ENCODE results near the gene JUND.
"Not testable (repeated sequence)": the region's sequence is repeated elsewhere in the genome, so short reads cannot be mapped to it uniquely, and the experiment has no call there.

Gene JUND

DNA sequence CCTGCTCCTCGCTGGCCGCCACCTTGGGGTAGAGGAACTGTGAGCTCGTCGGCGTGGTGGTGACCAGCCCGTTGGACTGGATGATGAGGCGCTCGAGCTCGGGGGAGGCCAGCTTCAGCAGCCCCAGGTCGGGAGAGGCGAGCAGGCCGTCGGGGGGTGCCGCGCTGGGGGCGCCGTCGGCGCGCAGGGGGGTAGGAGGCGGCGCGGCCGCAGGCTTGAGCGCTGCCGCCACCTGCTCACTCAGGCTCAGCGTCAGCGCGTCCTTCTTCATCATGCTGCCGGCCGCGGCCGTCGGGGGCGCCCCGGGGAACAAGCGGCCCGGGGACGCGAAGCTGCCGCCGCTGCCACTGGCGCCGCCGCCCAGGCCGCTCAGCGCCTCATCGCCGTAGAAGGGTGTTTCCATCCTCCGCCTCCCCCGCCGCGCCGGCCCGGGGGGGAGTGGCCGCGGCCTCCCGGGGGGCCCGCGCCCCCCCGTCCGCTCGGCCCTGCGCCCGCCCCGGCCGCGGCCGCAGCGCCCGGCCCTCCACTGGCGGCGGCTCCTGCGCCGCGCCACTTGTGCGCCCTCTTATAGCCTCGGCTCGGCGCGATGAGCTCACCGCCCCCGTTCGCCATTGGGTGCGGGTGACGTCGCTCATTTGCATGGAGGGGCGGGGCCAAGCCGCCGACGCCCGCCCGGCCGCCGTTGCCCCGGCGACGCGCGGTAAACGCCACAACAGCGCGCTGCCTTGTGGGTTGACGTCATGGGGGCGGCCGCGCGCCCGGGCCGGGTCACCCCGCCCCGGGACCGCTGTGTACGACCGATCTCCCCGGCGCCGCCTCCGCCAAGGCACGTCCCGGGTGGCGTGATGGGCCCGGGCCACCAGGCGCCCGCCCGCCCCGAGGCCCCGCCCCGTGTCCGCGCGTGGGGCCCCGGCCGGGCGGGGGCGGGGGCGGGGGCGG, at the start of gene JUND:
Gene JUND, minus strand, starts transcription at position 541 of the 939 bp plus-strand sequence. Its CDS starts 138 bp downstream, at position 403.
- peak within 1 kb of the TSS; percentile 91 for H3K4me3 Mint-ChIP-seq
- H3K27me3 Mint-ChIP-seq = no peaks in the 10 kb centered on the region
- peaks cover 57% of the 10 kb centered on the region for H3K4me1 Mint-ChIP-seq (ENCODE audit: low read depth)
- H3K9me3 Mint-ChIP-seq = no peaks in the 10 kb centered on the region
- peak within 1 kb of the TSS; percentile 99 for H3K27ac Mint-ChIP-seq
- intact Hi-C loops (cut with micrococcal nuclease) = loop anchor here (1.0 to 5.0 kb wide), 2 partner anchors 10 to 136 kb away; partner anchors contain the start of gene SSBP4
- H3K36me3 Mint-ChIP-seq (ENCODE audit: low read depth) = peaks cover 49% of the 10 kb centered on the region

DNA sequence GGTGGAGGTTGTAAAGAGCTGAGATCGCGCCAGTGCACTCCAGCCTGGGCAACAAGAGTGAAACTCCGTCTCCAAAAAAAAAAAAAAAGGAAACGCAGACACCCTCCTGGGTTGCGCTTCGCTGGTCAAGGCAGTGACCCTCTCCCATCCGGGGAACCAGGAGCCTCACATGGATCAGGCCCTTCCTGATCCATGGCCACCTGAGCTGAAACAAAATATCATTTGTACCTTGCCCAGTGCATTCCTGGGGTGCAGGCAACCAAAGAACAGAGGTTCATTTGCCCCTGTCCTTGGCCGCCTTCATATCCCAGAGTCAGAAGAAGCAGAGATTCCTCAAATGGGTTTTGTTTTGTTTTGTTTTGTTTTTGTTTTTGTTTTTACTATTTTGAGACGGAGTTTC, 49.4 kb upstream of the JUND start:
- no peaks in the 10 kb centered on the region for H3K36me3 Mint-ChIP-seq (ENCODE audit: low read depth)
- intact Hi-C loops (cut with micrococcal nuclease) = no loop called here
- H3K27ac Mint-ChIP-seq = no peak overlapping the region
- H3K4me3 Mint-ChIP-seq = no peak overlapping the region
- no peaks in the 10 kb centered on the region for H3K9me3 Mint-ChIP-seq
- peaks cover 14% of the 10 kb centered on the region for H3K4me1 Mint-ChIP-seq (ENCODE audit: low read depth)
- no peaks in the 10 kb centered on the region for H3K27me3 Mint-ChIP-seq

DNA sequence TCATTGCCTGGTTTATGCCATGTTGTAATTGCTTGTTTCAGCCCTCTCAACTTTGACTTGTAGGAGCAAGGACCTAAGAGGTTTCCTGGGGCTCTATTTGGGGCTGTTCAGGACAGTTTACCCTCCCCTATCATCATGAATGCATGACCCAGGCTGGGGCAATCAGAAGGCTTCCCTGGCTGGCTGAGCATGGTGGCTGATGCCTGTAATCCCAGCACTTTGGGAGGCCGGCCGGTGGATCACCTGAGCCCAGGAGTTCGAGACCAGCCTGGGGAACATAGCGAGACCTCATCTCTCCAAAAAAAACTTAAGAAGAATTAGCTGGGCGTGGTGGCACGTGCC, 47.6 kb upstream of the JUND start:
- Mint-ChIP-seq H3K9me3 (no peaks in the 10 kb centered on the region), H3K27me3 (no peaks in the 10 kb centered on the region), H3K4me3 (peak overlapping the region; percentile 66), H3K27ac (peak overlapping the region; percentile 76), H3K4me1 (ENCODE audit: low read depth) (peaks cover 17% of the 10 kb centered on the region), H3K36me3 (ENCODE audit: low read depth) (no peaks in the 10 kb centered on the region)
- intact Hi-C loops (cut with micrococcal nuclease) = loop anchor here (10.0 kb wide), 1 partner anchor 124 kb away; the partner anchor contains the start of gene RAB3A

DNA sequence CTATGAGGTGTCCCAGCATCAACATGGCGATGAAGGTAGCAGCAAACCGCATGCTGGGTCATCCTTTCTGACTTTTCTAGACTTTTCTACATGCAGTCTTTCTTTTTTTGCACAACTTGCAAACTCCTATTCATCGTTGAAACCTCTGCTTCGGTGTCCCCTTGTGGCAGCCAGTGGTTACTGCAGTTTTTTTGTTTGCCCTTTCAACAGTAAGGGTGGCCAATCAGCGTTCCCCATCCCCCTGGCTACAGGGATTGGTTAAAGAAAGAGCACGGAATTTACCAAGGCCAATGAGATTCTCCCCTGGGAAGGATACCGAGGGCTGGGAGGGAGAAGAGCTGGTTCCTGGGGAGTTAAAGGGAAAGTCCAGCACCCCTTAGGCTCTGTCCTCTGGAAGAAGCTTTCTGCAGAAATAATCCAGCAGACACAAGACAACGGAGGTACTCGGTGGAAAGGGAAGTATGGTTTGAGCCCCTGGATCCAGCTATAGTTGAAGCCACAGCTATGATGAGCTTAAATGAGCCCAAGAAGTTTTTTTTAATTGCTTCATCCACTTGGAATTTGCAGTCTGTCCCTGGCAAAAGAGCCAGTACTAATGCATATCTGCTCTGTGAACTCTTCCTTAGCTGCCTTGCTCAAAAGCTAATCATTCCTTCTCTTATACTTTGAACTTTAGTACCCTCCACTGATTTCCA, 47.1 kb upstream of the JUND start:
- intact Hi-C loops (cut with micrococcal nuclease) = loop anchor here (1.0 to 10.0 kb wide), 2 partner anchors 49 to 124 kb away; partner anchors contain the start of gene RAB3A
- H3K27me3 Mint-ChIP-seq = no peaks in the 10 kb centered on the region
- no peaks in the 10 kb centered on the region for H3K9me3 Mint-ChIP-seq
- H3K27ac Mint-ChIP-seq = peak overlapping the region; percentile 76
- H3K4me1 Mint-ChIP-seq (ENCODE audit: low read depth) = peaks cover 22% of the 10 kb centered on the region
- no peaks in the 10 kb centered on the region for H3K36me3 Mint-ChIP-seq (ENCODE audit: low read depth)
- peak overlapping the region; percentile 66 for H3K4me3 Mint-ChIP-seq

DNA sequence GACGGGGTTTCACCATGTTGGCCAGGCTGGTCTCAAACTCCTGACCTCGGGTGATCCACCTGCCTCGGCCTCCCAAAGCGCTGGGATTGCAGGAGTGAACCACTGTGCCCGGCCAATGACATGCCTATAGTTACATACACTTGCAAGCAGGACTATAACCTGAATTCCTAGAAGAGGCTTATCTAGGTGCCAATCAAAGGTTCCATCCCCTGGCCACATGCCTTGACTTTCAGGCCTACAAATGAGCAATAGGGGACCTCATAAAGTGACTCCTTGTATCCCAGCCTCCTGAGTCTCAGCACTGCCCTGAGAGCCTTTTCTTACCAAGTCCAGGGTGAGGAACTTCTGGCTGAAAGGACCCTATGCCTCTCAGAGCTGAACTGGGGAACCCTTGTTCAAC, 45.4 kb upstream of the JUND start:
- Mint-ChIP-seq H3K4me3 (no peak overlapping the region), H3K27ac (no peak overlapping the region), H3K36me3 (ENCODE audit: low read depth) (no peaks in the 10 kb centered on the region), H3K4me1 (ENCODE audit: low read depth) (peaks cover 35% of the 10 kb centered on the region), H3K27me3 (no peaks in the 10 kb centered on the region), H3K9me3 (no peaks in the 10 kb centered on the region)
- intact Hi-C loops (cut with micrococcal nuclease) = loop anchor here (10.0 kb wide), 1 partner anchor 122 kb away; the partner anchor contains the start of gene RAB3A

DNA sequence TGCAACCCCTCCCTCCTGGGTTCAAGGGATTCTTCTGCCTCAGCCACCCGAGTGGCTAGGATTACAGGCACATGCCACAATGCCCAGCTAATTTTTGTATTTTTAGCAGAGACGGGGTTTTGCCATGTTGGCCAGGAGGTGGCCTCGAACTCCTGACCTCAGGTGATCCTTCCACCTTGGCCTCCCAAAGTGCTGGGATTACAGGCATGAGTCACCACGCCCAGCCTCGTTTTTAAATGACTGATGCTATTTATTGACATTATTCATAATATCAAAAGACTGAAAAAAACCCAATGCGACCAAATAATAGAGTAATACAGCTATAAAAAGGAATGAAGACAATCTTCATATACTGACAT, 42.9 kb upstream of the JUND start:
- not testable (repeated sequence) for H3K27me3 Mint-ChIP-seq, H3K9me3 Mint-ChIP-seq, H3K4me3 Mint-ChIP-seq
- Mint-ChIP-seq H3K4me1 (ENCODE audit: low read depth) (peaks cover 55% of the 10 kb centered on the region), H3K27ac (peak overlapping the region; percentile 96), H3K36me3 (ENCODE audit: low read depth) (peaks cover 10% of the 10 kb centered on the region)
- intact Hi-C loops (cut with micrococcal nuclease) = loop anchor here (10.0 kb wide), 1 partner anchor 120 kb away; the partner anchor contains the start of gene RAB3A

DNA sequence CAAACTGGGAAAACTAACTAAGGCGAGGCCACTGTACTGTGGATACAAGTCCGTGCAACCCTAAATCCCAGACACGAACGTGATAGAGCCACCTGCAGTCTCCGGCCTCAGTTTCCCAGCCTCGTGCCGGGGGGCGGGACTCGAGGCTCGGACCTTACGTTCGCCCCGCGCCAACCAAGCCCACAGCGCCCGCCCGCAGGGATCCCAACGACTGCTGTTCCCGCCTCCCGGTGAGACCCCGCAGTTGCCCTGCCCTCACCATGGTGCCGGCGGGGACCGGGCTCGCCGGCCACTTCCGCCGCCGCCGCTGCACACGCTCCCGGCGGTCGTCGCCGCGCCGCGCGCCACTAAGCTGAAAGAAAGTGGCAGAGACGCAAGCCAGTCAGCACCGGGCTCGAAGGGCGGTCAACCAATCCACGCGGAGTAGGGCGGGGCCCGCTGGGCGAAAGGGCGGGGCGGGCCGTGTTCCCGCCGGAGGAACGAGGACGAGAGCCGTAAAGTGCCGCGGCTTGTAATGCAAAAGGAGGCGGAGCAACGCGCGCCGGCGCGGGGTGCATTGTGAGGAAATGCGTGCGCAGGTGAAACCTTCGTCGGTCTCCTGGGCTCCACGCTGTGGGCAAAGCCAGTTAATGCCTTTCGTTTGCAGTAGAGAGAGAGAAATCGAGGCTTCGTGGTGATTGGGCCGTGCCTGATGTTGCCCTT, 41.5 kb upstream of the JUND start, which contains the start of gene LSM4:
Gene LSM4, minus strand, starts transcription at position 318 of the 702 bp plus-strand sequence. Its CDS starts 56 bp downstream, at position 262.
- Mint-ChIP-seq H3K9me3 (no peaks in the 10 kb centered on the region), H3K4me3 (peak within 1 kb of the TSS; percentile 86), H3K4me1 (ENCODE audit: low read depth) (peaks cover 60% of the 10 kb centered on the region), H3K27me3 (no peaks in the 10 kb centered on the region), H3K36me3 (ENCODE audit: low read depth) (peaks cover 16% of the 10 kb centered on the region), H3K27ac (peak within 1 kb of the TSS; percentile 96)
- intact Hi-C loops (cut with micrococcal nuclease) = loop anchor here (1.0 to 10.0 kb wide), 2 partner anchors 44 to 118 kb away; partner anchors contain the start of gene RAB3A

DNA sequence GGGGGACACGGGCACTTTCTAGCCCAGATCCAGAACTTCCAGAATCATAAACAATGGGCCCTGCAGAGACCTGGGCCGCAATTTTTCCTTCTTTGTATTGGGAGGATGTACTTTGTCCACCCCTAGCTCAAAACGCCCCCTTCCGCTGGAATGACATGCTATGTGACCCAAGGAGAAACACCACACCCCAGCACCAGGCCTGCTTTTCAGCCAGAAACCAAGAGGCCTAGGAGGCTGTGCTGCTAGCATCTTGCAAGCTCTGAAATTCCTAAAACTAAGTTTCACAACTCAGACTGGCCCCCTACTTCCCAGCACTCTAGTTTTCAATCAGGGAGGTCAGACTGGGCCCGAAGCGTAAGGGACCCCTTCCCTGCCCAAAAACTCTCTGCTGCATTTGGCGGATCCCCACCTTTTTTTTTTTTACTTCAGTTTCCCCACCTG, 40.9 kb upstream of the JUND start:
- Mint-ChIP-seq H3K4me3 (peak overlapping the region; percentile 86), H3K36me3 (ENCODE audit: low read depth) (peaks cover 16% of the 10 kb centered on the region), H3K4me1 (ENCODE audit: low read depth) (peaks cover 64% of the 10 kb centered on the region), H3K9me3 (no peaks in the 10 kb centered on the region), H3K27me3 (no peaks in the 10 kb centered on the region), H3K27ac (peak overlapping the region; percentile 96)
- intact Hi-C loops (cut with micrococcal nuclease) = loop anchor here (10.0 kb wide), 1 partner anchor 118 kb away; the partner anchor contains the start of gene RAB3A

DNA sequence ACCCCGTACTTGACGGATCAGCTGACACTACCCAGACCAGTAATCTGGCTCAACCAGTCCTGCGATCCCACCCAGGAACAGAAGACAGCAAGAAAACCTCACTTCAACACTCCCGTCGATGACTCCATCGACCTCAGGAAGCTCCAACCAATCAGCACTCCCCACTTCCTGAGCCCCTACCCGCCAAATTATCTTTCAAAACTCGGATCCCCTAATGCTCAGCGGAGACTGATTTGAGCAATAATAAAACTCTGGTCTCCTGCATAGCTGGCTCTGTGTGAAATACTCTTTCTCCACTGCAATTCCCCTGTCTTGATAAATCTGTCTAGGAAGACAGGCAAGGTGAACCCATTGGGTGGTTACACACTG, 40.3 kb upstream of the JUND start:
- peaks cover 64% of the 10 kb centered on the region for H3K4me1 Mint-ChIP-seq (ENCODE audit: low read depth)

DNA sequence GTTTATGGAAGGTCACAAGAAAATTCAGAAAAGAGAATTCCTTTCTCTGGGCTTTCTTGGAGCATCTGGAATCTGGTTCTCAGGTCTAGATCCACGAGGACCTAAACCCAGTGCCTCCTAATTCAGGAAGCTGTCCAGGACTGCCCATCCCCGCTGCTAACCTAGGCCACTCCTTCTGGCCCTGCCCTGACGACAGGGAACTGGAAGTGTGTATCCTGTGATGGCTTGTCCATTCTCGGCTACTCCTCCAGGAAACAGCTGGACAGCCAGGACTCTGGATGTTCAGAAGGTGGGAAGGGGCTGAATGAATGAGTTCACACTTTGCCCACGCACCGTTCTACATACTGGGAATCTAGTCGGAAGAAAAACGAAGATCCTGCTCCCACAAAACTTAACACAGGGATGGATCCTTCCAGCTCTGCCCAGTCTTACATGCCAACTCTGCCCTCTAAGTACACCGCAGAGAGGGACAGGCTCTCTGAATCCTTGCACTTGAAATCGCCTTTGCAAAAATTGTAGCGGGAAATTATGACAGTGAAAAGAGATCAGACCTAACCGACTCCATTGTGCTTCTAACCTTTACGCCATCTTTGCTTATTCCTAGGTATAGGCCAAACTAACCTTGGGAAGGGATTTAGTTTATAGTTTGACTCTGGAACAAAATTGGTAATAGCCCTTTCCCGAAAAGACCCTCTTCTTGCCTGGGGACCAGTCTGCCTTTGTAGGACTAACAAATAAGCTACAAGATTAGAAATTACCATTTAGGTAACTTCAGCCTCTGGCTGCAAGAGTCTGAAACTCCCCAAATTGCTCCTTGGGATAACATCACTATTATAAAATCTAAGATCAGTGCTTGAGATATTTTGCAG, 39.7 kb upstream of the JUND start:
- intact Hi-C loops (cut with micrococcal nuclease) = loop anchor here (10.0 kb wide), 1 partner anchor 116 kb away; the partner anchor contains the start of gene RAB3A
- H3K9me3 Mint-ChIP-seq = no peaks in the 10 kb centered on the region
- H3K27me3 Mint-ChIP-seq = no peaks in the 10 kb centered on the region
- H3K4me1 Mint-ChIP-seq (ENCODE audit: low read depth) = peaks cover 64% of the 10 kb centered on the region
- peak overlapping the region; percentile 96 for H3K27ac Mint-ChIP-seq
- H3K4me3 Mint-ChIP-seq = peak overlapping the region; percentile 86
- peaks cover 18% of the 10 kb centered on the region for H3K36me3 Mint-ChIP-seq (ENCODE audit: low read depth)

More for the DNA sequence above, 40.3 kb upstream of the JUND start:
- Mint-ChIP-seq H3K27ac (peak overlapping the region; percentile 96), H3K9me3 (no peaks in the 10 kb centered on the region), H3K4me3 (peak overlapping the region; percentile 86), H3K36me3 (ENCODE audit: low read depth) (peaks cover 16% of the 10 kb centered on the region), H3K27me3 (no peaks in the 10 kb centered on the region)
- intact Hi-C loops (cut with micrococcal nuclease) = loop anchor here (10.0 kb wide), 1 partner anchor 117 kb away; the partner anchor contains the start of gene RAB3A

DNA sequence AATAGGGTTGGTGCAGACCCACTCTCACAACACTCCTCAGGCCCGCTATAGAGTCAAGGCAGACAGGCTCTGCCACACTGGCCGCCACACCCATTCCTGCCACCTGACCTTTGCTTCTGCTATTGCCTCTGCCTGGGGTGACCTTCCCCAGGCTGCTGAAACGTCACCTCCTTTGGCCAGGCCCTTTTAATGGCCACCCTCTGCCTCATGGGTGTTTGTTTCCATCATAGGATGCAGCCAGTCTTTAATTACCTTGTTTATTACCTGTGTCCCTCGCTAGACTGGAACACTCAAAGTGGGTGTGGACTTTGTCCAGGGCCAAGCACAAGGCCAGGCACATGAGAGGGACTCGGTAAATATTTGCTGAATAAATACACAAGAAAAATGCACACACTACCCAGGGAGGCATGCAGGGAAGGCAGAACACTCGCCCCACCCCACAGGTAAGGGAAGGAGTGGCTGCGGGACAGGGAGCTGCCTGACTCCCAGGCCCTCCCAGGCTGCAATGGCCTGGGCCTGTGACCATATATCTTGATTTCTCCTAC, 38.2 kb upstream of the JUND start:
- Mint-ChIP-seq H3K27ac (peak overlapping the region; percentile 96), H3K36me3 (ENCODE audit: low read depth) (peaks cover 33% of the 10 kb centered on the region), H3K27me3 (no peaks in the 10 kb centered on the region), H3K4me1 (ENCODE audit: low read depth) (peaks cover 64% of the 10 kb centered on the region), H3K9me3 (no peaks in the 10 kb centered on the region), H3K4me3 (peak overlapping the region; percentile 57)
- intact Hi-C loops (cut with micrococcal nuclease) = loop anchor here (10.0 kb wide), 1 partner anchor 115 kb away; the partner anchor contains the start of gene RAB3A
